NCI-H524 (cell line): ENCODE data around the gene OR2T35.
"Not testable (repeated sequence)": the region's sequence is repeated elsewhere in the genome, so short reads cannot be mapped to it uniquely, and the experiment has no call there.

Source experiments
- DNase-seq, 2 experiments: peaks; one replicate each; lab custom pipeline; 2025; lab: John Stamatoyannopoulos, UW

Gene OR2T35, protein sequence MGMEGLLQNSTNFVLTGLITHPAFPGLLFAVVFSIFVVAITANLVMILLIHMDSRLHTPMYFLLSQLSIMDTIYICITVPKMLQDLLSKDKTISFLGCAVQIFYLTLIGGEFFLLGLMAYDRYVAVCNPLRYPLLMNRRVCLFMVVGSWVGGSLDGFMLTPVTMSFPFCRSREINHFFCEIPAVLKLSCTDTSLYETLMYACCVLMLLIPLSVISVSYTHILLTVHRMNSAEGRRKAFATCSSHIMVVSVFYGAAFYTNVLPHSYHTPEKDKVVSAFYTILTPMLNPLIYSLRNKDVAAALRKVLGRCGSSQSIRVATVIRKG

DNA sequence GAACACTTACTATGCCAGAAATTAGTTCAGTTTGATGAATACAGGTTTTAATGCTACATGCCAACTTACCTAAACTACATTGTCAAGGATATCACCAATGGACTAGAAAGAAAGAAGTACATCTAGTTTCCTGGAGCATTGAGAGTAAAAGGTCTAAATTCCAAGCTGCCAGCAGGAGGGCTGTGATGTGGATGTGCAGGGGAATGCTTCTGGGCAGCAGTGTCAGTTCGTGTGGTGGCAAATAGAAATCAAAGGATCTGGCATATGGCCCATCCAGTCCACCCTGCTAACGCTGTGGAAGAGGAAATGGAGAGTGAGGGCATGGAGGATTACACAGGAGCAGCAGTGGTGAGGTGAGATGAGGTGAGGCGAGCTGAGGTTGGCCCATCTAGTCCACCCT, at the start of gene OR2T35:
OR2T35 (minus strand) TSS at position 101 of the 400 bp plus-strand sequence. CDS start 6,020 bp downstream, outside the sequence.
- not testable (repeated sequence) for DNase-seq

DNA sequence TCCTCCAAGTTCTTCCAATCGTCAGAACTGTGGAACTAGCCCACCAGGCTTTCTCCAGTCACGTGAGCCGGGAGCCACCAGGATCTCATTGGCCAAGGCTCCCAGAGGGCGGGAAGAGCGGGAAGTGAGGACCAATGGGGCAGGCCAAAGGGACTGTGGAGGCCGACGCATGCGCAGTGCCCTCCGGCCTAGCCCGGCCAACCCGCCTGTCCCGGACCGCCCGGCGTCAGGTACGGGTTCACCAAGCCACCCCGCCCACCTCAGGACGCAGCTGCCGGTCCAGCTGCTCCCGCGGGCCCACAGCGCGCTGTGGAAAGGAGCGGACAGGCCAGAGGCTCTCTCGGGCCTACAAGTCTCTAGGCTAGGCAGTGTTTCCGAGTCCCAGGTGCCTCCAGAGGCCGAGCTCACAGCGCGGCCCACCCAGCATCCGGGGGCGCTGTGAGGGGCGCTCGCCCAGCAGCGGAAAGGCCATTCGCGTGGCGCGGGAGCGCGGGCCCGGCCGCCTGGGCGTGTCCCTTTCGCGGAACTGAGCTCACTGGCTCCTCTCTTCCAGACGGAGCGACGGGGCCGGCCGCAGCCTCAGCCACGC, 46.6 kb upstream of the OR2T35 start:
- no peak for DNase-seq

DNA sequence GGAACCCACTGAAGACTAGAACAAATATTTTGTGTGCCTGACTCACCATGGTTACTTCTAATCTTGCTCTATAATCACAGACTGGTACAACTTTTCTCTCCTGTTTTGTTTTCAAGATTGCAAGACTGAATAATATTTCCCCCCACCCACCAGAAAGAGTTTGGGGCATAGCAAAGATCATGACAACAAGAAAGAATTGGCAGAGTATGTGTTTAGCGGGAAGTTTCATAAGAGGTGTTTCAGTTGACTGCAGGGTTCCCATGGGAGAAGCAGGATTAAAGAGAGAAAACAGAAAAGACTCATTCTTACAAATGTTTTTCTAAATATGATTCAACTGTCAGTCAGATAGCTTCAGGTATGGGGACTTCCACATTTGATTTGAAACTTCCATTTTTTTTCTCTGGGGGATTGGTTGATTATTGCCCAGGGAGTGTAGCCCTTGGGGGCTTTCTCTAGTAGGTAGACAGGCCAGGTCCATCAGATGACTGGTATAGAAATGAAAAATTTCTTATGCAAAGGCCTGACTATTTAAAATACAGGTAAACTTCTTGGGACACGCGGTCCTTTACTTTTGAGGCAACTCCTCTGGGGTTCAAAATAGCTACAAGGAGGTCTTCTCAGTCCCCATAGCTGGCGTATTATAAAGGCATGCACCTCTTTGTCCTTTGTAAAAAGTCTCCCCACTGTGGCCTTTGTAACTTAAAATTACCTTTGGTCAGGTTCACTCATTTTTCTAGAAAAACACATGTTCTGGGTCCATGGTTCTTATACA, 43.6 kb upstream of the OR2T35 start:
- DNase-seq = no peak

DNA sequence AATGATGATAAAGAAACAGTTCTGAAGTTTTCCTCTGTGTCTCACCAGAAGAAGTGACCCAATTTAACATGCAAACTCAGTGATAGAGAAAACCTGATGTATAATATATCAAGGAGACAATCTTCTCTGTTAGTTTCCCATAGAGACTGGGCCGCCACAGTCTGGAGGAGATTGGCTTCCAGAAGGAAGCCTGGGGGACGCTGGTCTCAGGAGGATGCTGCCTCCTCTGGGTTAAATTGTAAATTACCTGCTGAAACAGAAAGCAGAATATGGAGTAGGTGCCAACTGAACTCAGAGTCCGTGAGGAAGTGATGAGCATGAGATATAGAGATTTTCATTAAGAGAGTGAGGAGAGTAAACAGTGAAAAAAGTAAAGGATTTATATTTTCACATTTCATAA, 41.7 kb upstream of the OR2T35 start:
- DNase-seq = no peak

DNA sequence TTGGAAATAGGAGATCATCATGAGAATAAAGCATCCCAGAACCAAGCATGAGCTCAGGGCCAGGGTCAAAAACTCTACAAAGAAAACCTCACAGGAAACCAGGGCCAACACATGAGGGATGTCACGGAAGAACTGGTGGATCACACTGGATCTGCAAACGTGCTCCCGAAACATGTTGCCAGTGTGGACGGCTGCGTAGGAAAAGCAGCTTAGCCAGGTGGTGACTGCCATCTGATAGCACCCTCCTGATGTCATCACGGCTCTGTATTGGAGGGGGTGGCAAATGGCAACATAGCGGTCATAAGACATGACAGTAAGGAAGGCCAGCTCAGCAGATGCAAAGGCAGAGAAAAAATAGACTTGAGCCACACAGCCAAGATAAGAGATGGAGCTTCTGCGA, 36.6 kb upstream of the OR2T35 start:
- peak in 1 of 2 experiments; percentile 29 for DNase-seq

DNA sequence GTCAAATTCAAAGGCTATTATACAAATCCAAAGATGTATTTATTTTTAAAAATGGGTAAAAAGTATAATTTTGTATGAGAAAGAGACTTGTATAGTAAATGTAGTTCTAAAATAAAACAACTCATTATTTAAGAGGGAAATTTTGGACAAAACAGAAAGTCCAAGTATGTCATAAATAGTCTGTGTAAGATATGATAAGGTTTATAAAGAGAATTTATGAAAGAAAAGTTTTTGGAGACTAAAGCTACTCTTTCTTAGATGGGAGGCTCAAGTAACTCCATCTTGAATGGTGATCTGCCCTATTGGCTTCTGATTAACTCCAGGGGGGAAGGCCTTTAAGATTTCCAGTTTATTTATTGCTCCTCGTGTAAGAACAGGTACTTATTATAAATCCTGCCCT, 24.9 kb upstream of the OR2T35 start:
- no peak for DNase-seq

DNA sequence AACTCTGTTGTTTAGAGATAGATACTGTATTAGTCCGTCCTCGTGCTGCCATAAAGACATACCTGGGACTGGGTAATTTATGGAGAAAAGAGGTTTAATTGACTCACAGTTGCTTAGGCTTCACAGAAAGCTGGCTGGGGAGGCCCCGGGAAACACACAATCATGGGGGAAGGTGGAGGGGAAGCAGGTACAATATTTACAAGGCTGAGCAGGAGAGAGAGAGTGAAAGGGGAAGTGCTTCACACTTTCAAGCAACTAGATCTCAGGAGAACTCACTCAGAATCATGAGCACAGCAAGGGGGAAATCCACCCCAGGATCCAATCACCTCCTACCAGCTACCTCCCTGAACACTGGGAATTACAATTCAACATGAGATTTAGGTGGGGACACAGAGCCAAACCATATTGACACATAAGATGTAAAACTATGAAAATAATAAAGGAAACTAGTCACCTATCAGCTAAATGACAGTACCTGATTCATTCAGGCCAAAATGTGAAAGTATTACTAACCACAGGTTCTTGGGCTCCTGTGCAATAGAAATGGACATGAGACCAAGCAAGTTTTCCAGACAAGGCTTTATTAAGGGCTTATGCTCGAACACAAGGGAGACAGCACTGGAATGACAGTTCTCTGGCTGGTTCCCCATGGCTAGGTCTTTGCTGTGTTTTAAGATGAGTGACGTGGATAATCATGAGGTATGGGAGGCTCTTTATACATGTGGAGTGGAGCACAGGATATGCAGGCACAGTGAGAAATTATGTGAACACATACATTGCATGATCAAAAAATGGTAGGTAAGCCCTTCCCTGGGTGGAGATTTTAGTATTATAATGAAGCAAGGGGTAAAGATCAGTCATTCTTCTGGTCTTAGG, 18.6 kb upstream of the OR2T35 start:
- not testable (repeated sequence) for DNase-seq

DNA sequence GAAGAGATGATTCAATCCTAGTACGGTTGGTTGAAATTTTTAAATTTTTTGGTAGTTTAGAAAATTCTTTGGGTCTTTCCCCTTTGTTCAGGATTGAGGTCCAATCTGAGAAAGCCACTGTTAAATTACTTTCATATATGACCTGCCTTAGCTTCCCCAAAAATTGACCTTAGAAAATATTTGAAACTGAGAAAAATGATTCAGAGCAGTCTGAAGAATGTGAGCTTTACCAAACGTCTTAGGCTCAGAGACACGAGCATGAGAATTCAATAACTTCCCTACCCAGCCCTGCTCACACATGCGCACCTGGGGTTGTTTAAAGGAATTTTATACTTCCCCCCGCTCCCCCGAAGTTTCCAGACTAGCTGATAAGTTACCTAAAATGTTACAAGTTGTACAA, 11.7 kb upstream of the OR2T35 start:
- DNase-seq = not testable (repeated sequence)

DNA sequence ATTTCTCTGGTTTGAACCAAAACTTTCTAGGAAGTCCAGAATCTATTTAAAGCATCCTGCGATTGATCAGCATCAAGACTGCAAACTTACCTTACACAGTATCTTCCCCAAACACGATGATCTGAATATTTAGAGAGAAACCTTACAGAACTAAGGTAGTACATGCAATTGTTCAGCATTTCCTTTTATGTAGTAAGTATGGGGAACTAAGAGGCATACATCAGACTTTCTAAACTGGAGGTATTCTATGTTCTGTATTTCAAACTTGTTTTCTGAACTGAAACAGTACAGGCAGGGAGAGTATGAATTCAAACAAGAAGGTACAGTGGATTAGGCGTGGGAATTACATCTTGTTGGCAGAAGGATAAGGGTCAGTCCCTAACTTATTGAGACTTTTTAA, 10.3 kb upstream of the OR2T35 start, which contains the start of gene OR2T27:
OR2T27 (minus strand) TSS at position 175 of the 400 bp plus-strand sequence. CDS start 4,644 bp downstream, outside the sequence.
- DNase-seq = not testable (repeated sequence)

DNA sequence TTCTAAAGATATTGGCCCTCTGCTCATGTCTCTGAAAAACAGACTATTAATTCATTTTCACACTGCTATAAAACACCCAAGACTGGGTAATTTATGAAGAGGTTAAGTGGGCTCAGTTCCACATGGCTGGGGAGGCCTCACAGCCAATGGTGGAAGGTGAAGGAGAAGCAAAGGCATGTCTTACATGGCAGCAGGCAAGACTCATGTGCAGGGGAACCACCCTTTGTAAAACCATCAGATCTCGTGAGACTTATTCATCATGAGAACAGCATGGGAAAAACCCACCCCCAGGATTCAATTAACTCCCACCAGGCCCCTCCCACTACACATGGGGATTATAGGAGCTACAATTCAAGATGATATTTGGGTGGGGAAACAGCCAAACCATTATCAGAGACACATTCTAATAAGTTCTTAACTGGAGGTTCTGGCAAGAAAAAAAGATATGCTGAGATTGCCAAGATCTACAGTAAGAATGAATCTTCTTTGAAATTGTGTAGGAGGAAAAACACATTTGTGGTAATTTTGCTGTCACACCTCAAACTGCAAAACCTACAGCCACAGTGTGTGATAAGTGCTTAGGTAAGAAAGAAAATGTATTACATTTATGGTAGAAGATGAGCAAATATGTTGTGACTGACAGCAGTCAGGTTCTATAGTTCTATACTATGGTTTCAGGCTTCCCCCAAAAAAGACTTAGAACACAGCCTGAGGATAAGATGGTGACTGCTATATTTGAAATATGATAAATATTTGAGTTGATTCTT, 3.9 kb upstream of the OR2T35 start:
- not testable (repeated sequence) for DNase-seq

DNA sequence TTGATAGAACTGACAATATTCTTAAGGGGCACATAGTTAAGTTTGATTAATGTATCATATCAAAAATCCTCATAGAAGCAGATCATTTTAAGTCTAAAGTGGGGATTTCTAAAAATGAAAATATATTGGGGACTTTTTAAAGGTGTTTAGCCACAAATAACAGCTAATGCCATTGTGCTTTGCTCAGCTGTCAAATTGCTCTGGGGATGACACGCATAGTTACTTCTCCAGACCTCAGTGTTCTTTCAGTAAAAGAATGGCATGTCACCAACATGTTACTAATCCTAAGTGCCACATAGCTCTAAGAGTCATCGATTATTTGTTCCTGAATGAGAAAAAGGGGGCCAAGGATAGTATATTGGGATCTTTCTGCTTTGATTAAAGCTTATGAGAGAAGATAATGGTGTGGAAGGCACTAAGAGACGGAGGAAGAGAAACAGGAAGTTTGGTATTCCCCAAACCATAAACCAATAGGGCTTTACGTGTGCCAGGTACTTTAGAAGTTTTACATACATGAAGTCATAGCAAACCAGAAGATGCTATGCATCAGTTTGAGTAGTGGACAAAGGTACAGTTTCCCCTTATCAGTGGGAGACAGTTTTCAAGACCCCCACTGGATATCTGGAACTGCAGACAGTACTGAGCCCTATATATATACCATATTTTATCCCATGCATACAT, 2.0 kb downstream of the OR2T35 start:
- not testable (repeated sequence) for DNase-seq

DNA sequence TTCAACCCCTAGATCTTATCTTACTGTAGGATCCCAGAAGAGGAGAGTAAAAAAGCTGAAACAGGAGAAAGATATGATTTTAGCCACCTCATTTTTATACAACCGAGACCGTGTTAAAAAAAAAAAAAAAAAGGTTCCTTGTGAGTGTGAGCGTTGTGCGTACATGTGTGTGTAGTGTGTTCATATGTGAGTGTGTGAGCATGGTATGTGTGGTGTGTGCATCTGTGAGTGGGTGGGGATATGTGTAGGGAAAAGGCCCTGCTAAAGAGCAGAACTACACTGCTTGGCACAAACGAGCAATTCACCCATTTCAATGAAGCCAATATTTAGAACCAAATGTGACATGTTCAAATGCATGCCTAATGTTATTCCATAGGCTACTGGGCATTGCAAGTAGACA, 3.5 kb downstream of the OR2T35 start:
- DNase-seq = not testable (repeated sequence)

DNA sequence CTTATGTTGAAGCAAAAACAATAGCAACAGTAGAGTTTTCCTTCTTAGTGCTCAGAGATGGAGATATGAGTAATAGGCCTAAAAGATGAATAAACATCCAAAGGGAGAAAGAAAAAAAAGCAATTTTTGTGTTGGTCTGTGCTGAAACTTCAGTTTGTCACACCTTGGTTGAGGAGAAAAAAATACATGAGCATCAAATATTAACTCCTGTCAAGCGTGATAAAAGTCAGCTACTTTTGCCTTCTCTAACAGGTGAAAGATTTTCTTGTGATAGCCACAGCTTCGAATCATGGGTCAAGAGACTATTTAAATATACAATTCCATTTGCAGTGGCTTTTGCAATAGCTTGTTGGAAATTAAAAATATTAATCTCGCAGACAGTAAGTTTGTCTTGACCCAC, 4.2 kb downstream of the OR2T35 start:
- DNase-seq = not testable (repeated sequence)

DNA sequence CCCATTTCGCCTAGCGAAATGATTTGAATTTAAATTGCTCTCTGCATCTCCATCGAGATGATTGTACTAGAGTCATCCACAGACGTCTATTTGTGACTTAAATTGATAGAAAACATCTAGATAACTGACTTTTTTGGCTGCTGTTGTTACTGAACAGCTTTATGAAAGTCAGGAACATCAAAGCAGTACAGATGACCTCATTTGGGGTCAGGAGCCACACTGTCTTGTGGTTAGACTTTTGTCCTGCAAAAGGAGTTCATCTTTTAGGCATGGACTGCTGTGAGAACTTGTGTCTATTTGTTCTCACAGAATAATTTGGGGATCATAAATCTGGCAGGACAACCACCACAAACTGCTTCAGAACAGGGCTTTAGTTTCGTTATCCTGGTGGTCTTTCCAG, 5.4 kb downstream of the OR2T35 start:
- not testable (repeated sequence) for DNase-seq

DNA sequence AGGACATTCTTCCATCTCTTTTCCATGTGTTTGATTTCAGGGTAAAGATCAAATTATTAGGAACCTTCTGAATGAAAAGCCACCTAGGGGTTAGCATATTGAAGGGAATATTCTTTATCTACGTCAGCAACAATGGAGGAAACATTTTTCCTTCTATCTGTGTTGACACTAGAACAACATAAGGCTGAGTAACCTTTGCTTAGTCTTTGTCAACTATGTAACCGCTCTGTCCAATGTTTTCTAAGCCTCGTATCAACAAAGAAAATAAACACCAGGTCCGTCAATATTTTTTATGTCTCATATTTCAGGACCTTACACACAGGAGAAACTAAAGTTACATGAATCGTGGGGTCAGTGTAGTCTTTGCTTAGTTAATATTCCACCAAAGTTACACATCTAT, 8.5 kb downstream of the OR2T35 start:
- not testable (repeated sequence) for DNase-seq

DNA sequence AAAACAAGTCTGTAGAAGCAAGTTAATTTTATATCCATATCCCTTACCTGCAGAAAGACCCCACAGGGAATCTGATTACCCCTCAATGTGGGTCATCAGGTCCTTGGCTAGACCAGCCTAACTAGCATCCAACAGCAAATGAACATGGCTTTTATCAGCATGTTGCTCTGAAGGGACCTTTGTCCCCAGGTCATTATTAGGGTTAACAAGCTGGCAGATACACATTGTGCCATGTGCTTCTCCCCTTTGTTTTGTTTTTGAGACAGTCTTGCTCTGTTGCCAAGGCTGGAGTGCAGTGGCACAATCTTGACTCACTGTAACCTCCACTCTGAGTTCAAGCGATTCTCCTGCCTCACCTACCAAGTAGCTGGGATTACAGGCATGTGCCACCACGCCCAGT, 10.1 kb downstream of the OR2T35 start, which contains the start of gene OR2T11:
OR2T11 (minus strand) TSS at position 101 of the 400 bp plus-strand sequence. CDS start 7,963 bp downstream, outside the sequence.
- DNase-seq = not testable (repeated sequence)

DNA sequence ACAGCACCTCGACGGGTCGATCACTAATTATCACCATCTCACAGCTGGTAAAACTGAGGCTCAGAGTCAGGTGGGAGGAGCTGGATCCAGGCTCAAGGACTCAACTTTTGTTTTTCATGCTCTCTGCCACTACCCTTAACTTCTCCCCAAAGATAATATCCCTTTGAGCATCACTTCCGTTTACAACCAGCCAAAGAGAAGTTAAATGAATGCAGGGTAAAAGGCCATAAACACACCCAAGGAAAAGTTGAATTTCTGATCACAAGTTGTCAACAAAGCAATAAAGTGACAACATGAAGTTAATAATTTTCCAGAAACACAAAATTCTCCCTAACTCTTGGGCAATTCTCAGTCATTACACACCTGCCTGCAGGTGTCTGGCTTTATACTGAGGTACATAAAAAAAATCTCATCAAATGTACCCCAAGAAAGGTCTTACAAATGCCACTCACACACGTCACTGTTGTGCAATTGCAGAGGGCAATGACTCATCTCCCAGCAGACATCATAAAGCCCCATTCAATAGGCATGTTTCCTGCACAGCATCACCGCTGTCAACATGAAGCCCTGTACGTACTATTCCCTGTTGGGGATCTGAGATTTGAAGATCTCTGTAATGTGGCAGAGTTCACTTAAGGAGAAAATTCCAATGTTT, 13.6 kb downstream of the OR2T35 start:
- DNase-seq = no peak

DNA sequence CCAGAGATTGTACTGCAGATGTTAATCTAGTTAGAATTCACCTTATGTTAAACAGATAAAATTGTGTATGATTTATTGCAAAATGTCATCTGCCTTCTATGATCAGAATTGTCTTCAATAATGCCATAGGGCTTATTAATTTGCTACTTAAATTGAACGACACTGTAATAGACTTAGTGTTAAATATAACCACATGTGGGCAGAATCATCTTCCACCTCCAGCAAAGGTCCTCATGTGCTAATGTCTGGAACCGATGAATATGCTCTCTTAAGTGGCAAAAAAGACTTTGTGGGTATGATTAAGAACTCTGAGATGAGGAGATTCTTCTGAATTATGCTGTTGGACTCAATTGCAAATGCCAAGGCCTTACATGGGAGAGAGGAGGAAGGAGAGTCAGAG, 14.5 kb downstream of the OR2T35 start:
- DNase-seq = no peak

DNA sequence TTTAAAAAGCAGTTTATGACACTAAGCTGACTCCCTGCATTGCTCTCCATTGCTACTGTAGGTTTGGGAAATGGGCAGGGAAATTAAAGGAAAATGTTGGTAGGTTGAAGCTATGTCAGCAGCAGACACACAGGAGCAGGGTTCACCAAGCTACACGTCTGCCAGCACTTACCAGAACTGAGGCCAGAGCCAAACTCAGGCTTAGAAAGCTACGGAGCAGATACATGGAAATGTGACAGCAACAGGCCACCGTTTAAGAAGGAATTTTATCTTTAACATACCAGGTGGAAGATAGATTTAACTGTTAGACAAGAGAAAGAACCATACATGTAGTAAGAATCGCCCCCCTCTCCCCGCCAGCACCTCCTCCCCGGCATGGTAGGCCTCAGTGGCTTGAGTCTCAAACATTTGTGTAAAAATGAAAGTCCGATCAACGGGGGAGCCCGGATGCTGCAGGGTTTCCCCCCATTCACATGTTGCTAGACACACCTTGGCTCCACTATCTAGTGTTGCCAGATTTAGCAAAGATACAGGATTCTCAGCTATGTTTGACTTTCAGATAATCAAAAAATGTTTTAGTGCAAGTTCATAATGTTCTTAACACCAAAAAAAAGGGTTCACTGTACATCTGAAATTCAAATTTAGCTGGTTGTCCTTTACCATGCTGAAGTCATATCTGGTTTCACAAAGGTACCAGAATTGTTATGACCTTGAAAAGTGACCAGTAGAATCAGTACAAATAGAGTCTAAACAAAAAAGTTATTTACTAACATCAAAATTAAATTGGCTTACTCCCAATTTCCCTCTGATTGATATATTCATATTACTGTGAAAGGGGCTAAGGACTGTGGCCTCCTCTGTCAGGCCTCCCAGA, 16.9 kb downstream of the OR2T35 start:
- DNase-seq = no peak
